CD8-positive, alpha-beta memory T cell (primary cell): ENCODE data around the gene LYRM4. TPM values are rescaled to one million over a fixed set of nuclear protein-coding genes. Genes with fewer than 3 reads are reported as not detected.

ENCODE experiments used
- CTCF ChIA-PET: fragments of 350-600 bp; sonication (Branson Sonifier 250); formaldehyde crosslinking; loops from one replicate; lab custom pipeline; 2021; ENCODE audit warnings: antibody characterized with exemption; lab: Charles Lee
- POLR2A ChIA-PET: fragments of 350-600 bp; sonication (Branson Sonifier 250); formaldehyde crosslinking; loops from one replicate; lab custom pipeline; 2021; ENCODE audit warnings: antibody characterized with exemption; lab: Charles Lee
- DNase-seq, 5 donors: peaks; one replicate each; pipeline versions ENCODE4 v3.0.0 to v3.0.0-alpha.2; 2020 to 2022; ENCODE audit warnings: mixed read lengths in 1 of 5
- H3K27ac ChIP-seq: one replicate; pipeline ENCODE4 v1.7.0; 2013; ENCODE audit warnings: low read depth, mild to moderate bottlenecking, low read length, moderate library complexity
- H3K27me3 ChIP-seq: 2 replicates; pipeline ENCODE4 v1.7.0; 2013; ENCODE audit warnings: low read length, mild to moderate bottlenecking; ENCODE audit not compliant: insufficient read depth, poor library complexity, severe bottlenecking
- H3K36me3 ChIP-seq: 2 replicates; pipeline ENCODE4 v1.7.0; 2013; ENCODE audit warnings: mild to moderate bottlenecking, low read length, moderate library complexity; ENCODE audit not compliant: insufficient read depth
- H3K4me1 ChIP-seq: 2 replicates; pipeline ENCODE4 v1.7.0; 2013; ENCODE audit warnings: mild to moderate bottlenecking, low read length, moderate library complexity; ENCODE audit not compliant: insufficient read depth
- H3K4me3 ChIP-seq: 2 replicates; pipeline ENCODE4 v1.7.0; 2013; ENCODE audit warnings: mild to moderate bottlenecking, low read length
- H3K9me3 ChIP-seq: 2 replicates; pipeline ENCODE4 v1.7.0; 2013; ENCODE audit warnings: mild to moderate bottlenecking, low read length
- H3K27ac Mint-ChIP-seq, 8 donors: one replicate each; pipeline ENCODE4 v1.8.0; 2020 to 2021; ENCODE audit warnings: mixed read lengths in 8 of 8, mild to moderate bottlenecking in 6 of 8, inconsistent platforms in 3 of 8, moderate library complexity in 3 of 8
- H3K27me3 Mint-ChIP-seq, 2 donors: one replicate each; pipeline ENCODE4 v1.8.0; 2020 to 2021; ENCODE audit warnings: mixed read lengths in 2 of 2, mild to moderate bottlenecking in 1 of 2, moderate library complexity in 1 of 2
- H3K36me3 Mint-ChIP-seq, 3 donors: one replicate each; pipeline ENCODE4 v1.8.0; 2020 to 2021; ENCODE audit warnings: mixed read lengths in 3 of 3, inconsistent platforms in 1 of 3, mild to moderate bottlenecking in 1 of 3
- H3K4me1 Mint-ChIP-seq, 3 donors: one replicate each; pipeline ENCODE4 v1.8.0; 2020 to 2021; ENCODE audit warnings: mixed read lengths in 3 of 3, inconsistent platforms in 1 of 3, mild to moderate bottlenecking in 1 of 3
- H3K4me3 Mint-ChIP-seq, 7 donors: one replicate each; pipeline ENCODE4 v1.8.0; 2020 to 2021; ENCODE audit warnings: mixed read lengths in 7 of 7, mild to moderate bottlenecking in 6 of 7, moderate library complexity in 4 of 7, inconsistent platforms in 2 of 7
- H3K9me3 Mint-ChIP-seq, 5 donors: one replicate each; pipeline ENCODE4 v1.8.0; 2020 to 2022; ENCODE audit warnings: mixed read lengths in 5 of 5, mild to moderate bottlenecking in 3 of 5, moderate library complexity in 2 of 5, inconsistent platforms in 1 of 5
- polyA plus RNA-seq: library from polyadenylated mRNA; unstranded; fragments of 300-500 nt; fragmentation: Illumina TruSeq; gene quantifications from one replicate; pipeline ENCODE4 v1.2.3, GENCODE V29; 2021
- total RNA-seq, 2 experiments: library from RNA; stranded (reverse); gene quantifications; one replicate each; pipeline ENCODE4 v1.2.3, GENCODE V29; 2021

Gene LYRM4
- total and polyA plus RNA-seq, 3 experiments from 2014 or later = 26.5 to 58.2 (median 55.1) TPM

GRCh38 chr6:5139828-5140771 is 120.7 kb downstream of the LYRM4 start:
- DNase-seq = no peak
- ChIA-PET POLR2A (interaction anchor here (0.6 kb wide), 1 partner anchor 1154 kb away, joined by 6 read pairs; no protein-coding TSS in a partner anchor), CTCF (interaction anchor here (3.8 kb wide), 1 partner anchor 163 kb away, joined by 18 read pairs; no protein-coding TSS in a partner anchor)
- H3K9me3 Mint-ChIP-seq = no peaks in the 10 kb centered on the region
- no peaks in the 10 kb centered on the region for H3K4me1 ChIP-seq
- no peaks in the 10 kb centered on the region for H3K27me3 Mint-ChIP-seq
- no peak overlapping the region for H3K4me3 ChIP-seq
- H3K9me3 ChIP-seq = no peaks in the 10 kb centered on the region
- peaks cover 0 to 2% (median 0%) of the 10 kb centered on the region in 3 donors for H3K36me3 Mint-ChIP-seq
- peak overlapping the region in 1 of 8 donors; percentile 14 for H3K27ac Mint-ChIP-seq
- H3K36me3 ChIP-seq = no peaks in the 10 kb centered on the region
- no peak overlapping the region for H3K4me3 Mint-ChIP-seq
- H3K27me3 ChIP-seq = no peaks in the 10 kb centered on the region
- peaks cover 3 to 7% (median 3%) of the 10 kb centered on the region in 3 donors for H3K4me1 Mint-ChIP-seq
- H3K27ac ChIP-seq = no peak overlapping the region

- H3K27me3 ChIP-seq = no peaks in the 10 kb centered on the region
- POLR2A ChIA-PET = no interaction called here
- DNase-seq = no peak
Measured at GRCh38 chr6:5138995-5139827, 121.5 kb downstream of the LYRM4 start.

DNA sequence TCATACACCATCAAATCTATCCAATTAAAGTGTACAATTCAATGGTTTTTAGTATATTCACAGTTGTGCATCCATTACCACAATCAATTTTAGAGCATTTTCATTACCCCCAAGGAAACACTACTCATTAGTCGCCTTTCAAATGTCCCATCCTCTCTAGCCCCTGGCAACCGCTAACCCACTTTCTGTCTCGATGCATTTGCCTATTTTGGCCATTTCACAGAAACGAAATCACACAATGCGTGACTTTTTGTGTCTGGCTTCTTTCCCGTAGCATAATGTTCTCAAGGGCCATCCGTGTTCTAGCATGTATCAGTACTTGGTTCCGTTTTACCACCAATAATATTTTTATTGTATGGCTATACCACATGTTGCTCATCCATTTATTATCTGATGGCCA is 123.9 kb downstream of the LYRM4 start:
- Histone ChIP-seq H3K27ac (no peak overlapping the region), H3K9me3 (no peaks in the 10 kb centered on the region), H3K4me3 (no peak overlapping the region), H3K4me1 (no peaks in the 10 kb centered on the region), H3K36me3 (no peaks in the 10 kb centered on the region), H3K27me3 (no peaks in the 10 kb centered on the region)
- no peak for DNase-seq
- H3K4me3 Mint-ChIP-seq = no peak overlapping the region
- no peaks in the 10 kb centered on the region for H3K9me3 Mint-ChIP-seq
- ChIA-PET CTCF (no interaction called here), POLR2A (no interaction called here)
- peaks cover 0 to 2% (median 0%) of the 10 kb centered on the region in 3 donors for H3K36me3 Mint-ChIP-seq
- H3K27me3 Mint-ChIP-seq = no peaks in the 10 kb centered on the region
- H3K4me1 Mint-ChIP-seq = peaks cover 0 to 7% (median 3%) of the 10 kb centered on the region in 3 donors
- H3K27ac Mint-ChIP-seq = no peak overlapping the region

More at GRCh38 chr6:5138995-5139827, 121.5 kb downstream of the LYRM4 start:
- Mint-ChIP-seq H3K27ac (no peak overlapping the region), H3K27me3 (no peaks in the 10 kb centered on the region), H3K4me3 (no peak overlapping the region), H3K4me1 (peaks cover 3 to 7% (median 3%) of the 10 kb centered on the region in 3 donors), H3K36me3 (peaks cover 0 to 2% (median 0%) of the 10 kb centered on the region in 3 donors), H3K9me3 (no peaks in the 10 kb centered on the region)
- Histone ChIP-seq H3K4me1 (no peaks in the 10 kb centered on the region), H3K9me3 (no peaks in the 10 kb centered on the region), H3K27ac (no peak overlapping the region), H3K36me3 (no peaks in the 10 kb centered on the region), H3K4me3 (no peak overlapping the region)
- CTCF ChIA-PET = interaction anchor here (3.8 kb wide), 1 partner anchor 164 kb away, joined by 18 read pairs; no protein-coding TSS in a partner anchor

- no peak overlapping the region for H3K27ac Mint-ChIP-seq
- no peak overlapping the region for H3K27ac ChIP-seq
- no peaks in the 10 kb centered on the region for H3K36me3 ChIP-seq
Measured at GRCh38 chr6:5135788-5136376, 124.9 kb downstream of the LYRM4 start.

DNA sequence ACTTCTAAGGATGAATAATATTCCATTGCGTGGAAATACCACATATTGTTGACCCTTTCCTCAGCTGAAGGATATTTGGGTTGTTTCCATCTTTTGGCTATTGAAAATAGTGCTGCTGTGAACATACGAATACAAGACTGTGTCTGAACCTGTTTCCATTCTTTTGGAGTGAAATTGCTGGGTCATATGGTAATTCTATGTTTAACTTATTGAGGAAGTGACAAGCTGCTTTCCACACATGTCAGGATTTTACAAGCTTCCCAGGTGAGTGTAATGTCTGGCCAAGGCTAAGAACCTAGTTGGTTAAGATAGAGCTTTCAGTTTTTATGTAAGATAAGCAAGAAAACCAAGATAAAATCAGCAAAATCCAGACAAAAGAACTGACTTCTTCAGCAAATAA is 126.8 kb downstream of the LYRM4 start:
- peaks cover 0 to 3% (median 0%) of the 10 kb centered on the region in 3 donors for H3K36me3 Mint-ChIP-seq
- H3K27ac Mint-ChIP-seq = no peak overlapping the region
- no peak overlapping the region for H3K4me3 Mint-ChIP-seq
- Histone ChIP-seq H3K27ac (no peak overlapping the region), H3K36me3 (no peaks in the 10 kb centered on the region), H3K4me1 (no peaks in the 10 kb centered on the region), H3K9me3 (no peaks in the 10 kb centered on the region), H3K27me3 (no peaks in the 10 kb centered on the region), H3K4me3 (no peak overlapping the region)
- ChIA-PET CTCF (interaction anchor here (2.7 kb wide), 1 partner anchor 10 kb away, joined by 15 read pairs; no protein-coding TSS in a partner anchor), POLR2A (no interaction called here)
- no peak for DNase-seq
- no peaks in the 10 kb centered on the region for H3K27me3 Mint-ChIP-seq
- H3K9me3 Mint-ChIP-seq = no peaks in the 10 kb centered on the region
- peaks cover 0 to 7% (median 3%) of the 10 kb centered on the region in 3 donors for H3K4me1 Mint-ChIP-seq

More at GRCh38 chr6:5135788-5136376, 124.9 kb downstream of the LYRM4 start:
- Histone ChIP-seq H3K4me1 (no peaks in the 10 kb centered on the region), H3K27me3 (no peaks in the 10 kb centered on the region), H3K4me3 (no peak overlapping the region), H3K9me3 (no peaks in the 10 kb centered on the region)
- CTCF ChIA-PET = interaction anchor here (0.9 kb wide), 1 partner anchor 12 kb away, joined by 3 read pairs; no protein-coding TSS in a partner anchor
- POLR2A ChIA-PET = no interaction called here
- Mint-ChIP-seq H3K9me3 (no peaks in the 10 kb centered on the region), H3K36me3 (peaks cover 0 to 2% (median 0%) of the 10 kb centered on the region in 3 donors), H3K4me3 (no peak overlapping the region), H3K4me1 (peaks cover 0 to 7% (median 3%) of the 10 kb centered on the region in 3 donors), H3K27me3 (no peaks in the 10 kb centered on the region)
- DNase-seq = peak in 4 of 5 donors; percentile 12 to 56 (median 21)

GRCh38 chr6:5132731-5133130 is 128.0 kb downstream of the LYRM4 start:
- H3K27me3 Mint-ChIP-seq = no peaks in the 10 kb centered on the region
- H3K4me3 Mint-ChIP-seq = no peak overlapping the region
- no peak for DNase-seq
- H3K4me1 Mint-ChIP-seq = peaks cover 0 to 7% (median 3%) of the 10 kb centered on the region in 3 donors
- Histone ChIP-seq H3K27ac (no peak overlapping the region), H3K27me3 (no peaks in the 10 kb centered on the region), H3K36me3 (no peaks in the 10 kb centered on the region), H3K4me3 (no peak overlapping the region), H3K4me1 (no peaks in the 10 kb centered on the region), H3K9me3 (no peaks in the 10 kb centered on the region)
- no peaks in the 10 kb centered on the region for H3K9me3 Mint-ChIP-seq
- H3K36me3 Mint-ChIP-seq = peaks cover 0 to 3% (median 0%) of the 10 kb centered on the region in 3 donors
- ChIA-PET CTCF (interaction anchor here (2.7 kb wide), 1 partner anchor 11 kb away, joined by 15 read pairs; no protein-coding TSS in a partner anchor), POLR2A (no interaction called here)
- peak overlapping the region in 1 of 8 donors; percentile 64 for H3K27ac Mint-ChIP-seq

GRCh38 chr6:5130135-5130866 is 130.4 kb downstream of the LYRM4 start:
- H3K27me3 ChIP-seq = no peaks in the 10 kb centered on the region
- H3K9me3 ChIP-seq = no peaks in the 10 kb centered on the region
- no peak for DNase-seq
- Mint-ChIP-seq H3K4me1 (no peaks in the 10 kb centered on the region), H3K4me3 (no peak overlapping the region), H3K27me3 (no peaks in the 10 kb centered on the region), H3K27ac (peak overlapping the region in 1 of 8 donors; percentile 23), H3K36me3 (peaks cover 0 to 2% (median 0%) of the 10 kb centered on the region in 3 donors), H3K9me3 (no peaks in the 10 kb centered on the region)
- no peak overlapping the region for H3K4me3 ChIP-seq
- CTCF ChIA-PET = interaction anchor here (1.3 kb wide), 1 partner anchor 13 kb away, joined by 3 read pairs; no protein-coding TSS in a partner anchor
- H3K27ac ChIP-seq = no peak overlapping the region
- POLR2A ChIA-PET = no interaction called here
- H3K4me1 ChIP-seq = no peaks in the 10 kb centered on the region
- no peaks in the 10 kb centered on the region for H3K36me3 ChIP-seq
